D721Med (cell line): ENCODE data around the gene HBB.

Experiments
- DNase-seq: peaks from one replicate; pipeline ENCODE4 v3.0.0; 2011; ENCODE audit warnings: low spot score; ENCODE audit not compliant: insufficient read length
- FAIRE-seq: peaks from 2 replicates; lab custom pipeline; 2011; peaks lifted over from hg19 to GRCh38; lab: Jason Lieb, UNC
- CTCF ChIP-seq: IDR thresholded peaks from 2 replicates; pipeline ENCODE4 v1.5.1; 2012; ENCODE audit warnings: mild to moderate bottlenecking, control low read depth; ENCODE audit not compliant: insufficient read depth; ENCODE audit errors: missing control alignments

HBB gene

GRCh38 chr11:5198285-5198684, 28.6 kb downstream of the HBB start:
- TF ChIP-seq CTCF = no peak
- no peak for DNase-seq
- no peak for FAIRE-seq

DNA sequence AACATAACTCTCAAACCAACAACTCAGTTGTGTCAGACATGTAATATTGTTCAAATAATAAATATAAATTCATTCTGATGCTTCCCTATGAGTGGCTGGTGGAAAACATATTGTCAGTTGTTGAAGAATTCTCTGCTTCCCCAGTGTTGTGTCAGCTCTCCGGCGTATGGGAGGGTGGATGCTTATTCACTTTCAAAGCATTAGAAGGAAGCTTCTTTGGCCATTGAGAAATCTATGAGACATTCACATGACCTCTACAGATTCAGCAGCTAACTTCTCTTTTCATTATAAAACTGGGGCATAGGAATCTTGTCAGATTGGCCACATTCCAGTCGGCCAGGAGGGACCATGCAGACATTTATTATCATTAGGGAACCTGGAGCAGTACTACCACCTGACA, 29.3 kb downstream of the HBB start:
- no peak for DNase-seq
- no peak for TF ChIP-seq CTCF
- FAIRE-seq = no peak

DNA sequence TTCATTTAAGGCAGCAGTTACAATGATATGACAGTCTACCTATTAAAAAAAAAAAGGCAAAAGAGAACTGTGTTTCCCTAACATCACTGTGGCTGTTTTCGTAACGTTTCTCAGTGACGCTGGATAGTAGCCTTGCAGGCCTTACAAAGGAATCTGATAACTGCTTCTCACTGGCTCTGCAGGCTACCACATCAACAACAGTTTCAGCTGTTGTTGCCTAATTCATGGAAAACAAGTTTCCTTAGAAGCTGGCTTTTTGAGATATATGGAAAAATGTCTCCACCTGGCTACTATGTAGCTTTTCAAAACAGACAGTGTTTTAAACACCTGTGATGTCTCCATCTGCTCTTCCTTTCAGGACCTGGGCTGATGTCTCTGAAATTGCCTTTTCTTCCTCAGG, 30.1 kb downstream of the HBB start:
- no peak for TF ChIP-seq CTCF
- FAIRE-seq (no peak), DNase-seq (no peak)

DNA sequence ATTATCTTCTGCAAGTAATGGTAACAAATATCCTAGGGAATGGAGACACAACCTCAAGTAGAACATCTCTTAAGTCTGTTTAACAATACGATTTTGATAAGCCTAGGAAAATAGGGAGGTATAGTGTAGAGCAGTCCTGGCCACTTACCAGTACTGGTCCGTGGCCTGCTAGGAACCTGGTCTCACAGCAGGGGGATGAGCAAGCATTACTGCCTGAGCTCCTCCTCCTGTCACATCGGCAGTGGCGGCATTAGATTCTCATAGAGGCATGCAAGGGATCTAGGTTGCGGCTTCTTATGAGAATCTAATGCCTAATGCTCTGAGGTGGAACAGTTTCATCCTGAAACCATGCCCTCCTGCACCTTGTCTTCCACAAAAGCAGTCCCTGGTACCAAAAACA, 30.8 kb downstream of the HBB start:
- TF ChIP-seq CTCF = no peak
- no peak for DNase-seq
- no peak for FAIRE-seq

GRCh38 chr11:5192738-5193137, 34.1 kb downstream of the HBB start:
- FAIRE-seq (no peak), DNase-seq (no peak)

DNA sequence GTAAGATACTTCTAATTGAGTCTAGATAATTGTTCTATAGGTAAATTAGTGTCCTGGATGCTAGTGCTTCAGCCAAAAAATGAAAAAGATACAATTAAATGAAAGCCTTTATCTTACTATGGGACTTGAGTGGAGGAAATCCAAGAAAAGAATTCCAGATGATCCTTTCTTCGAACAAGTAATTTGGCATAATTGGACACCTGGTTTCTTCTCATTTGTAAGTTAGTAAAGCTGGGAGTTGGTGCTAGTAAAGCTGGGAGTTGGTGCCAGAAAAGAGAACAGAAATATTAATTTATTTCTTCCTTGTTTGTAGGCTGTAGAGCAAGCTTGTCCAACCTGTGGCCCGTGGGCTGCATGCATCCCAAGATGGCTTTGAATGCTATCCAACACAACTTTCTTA, 38.7 kb downstream of the HBB start:
- TF ChIP-seq CTCF = no peak
- DNase-seq = no peak
- FAIRE-seq = no peak

More at GRCh38 chr11:5192738-5193137, 34.1 kb downstream of the HBB start:
- TF ChIP-seq CTCF = no peak

GRCh38 chr11:5178046-5178837, 48.6 kb downstream of the HBB start:
- no peak for DNase-seq
- no peak for FAIRE-seq
- TF ChIP-seq CTCF = no peak
